ENCODE measurements around the gene RPRD2.
"Not testable (repeated sequence)": the region's sequence is repeated elsewhere in the genome, so short reads cannot be mapped to it uniquely, and the experiment has no call there.

Gene RPRD2

GRCh38 chr1:150363426-150364230 is at the start of gene RPRD2:
RPRD2 (plus strand) TSS chr1:150364147; CDS start chr1:150364715, 568 bp downstream.
- DNase-seq: peak; percentile 100

- DNase-seq: not testable (repeated sequence)
These were observed 49.3 kb upstream of the RPRD2 start for GRCh38 chr1:150314691-150315090.

GRCh38 chr1:150320667-150320978 is 43.3 kb upstream of the RPRD2 start:
- no peak for DNase-seq

- no peak for DNase-seq
These were observed 42.2 kb upstream of the RPRD2 start for GRCh38 chr1:150321826-150322166.

- DNase-seq: no peak
These were observed 41.6 kb upstream of the RPRD2 start for GRCh38 chr1:150322310-150322709.

- no peak for DNase-seq
These were observed 31.2 kb upstream of the RPRD2 start for GRCh38 chr1:150332651-150333290.

GRCh38 chr1:150346316-150346715 is 17.6 kb upstream of the RPRD2 start:
- DNase-seq: no peak

- DNase-seq: no peak
These were observed 11.1 kb upstream of the RPRD2 start for GRCh38 chr1:150352866-150353265.

GRCh38 chr1:150362721-150363425 is 1.1 kb upstream of the RPRD2 start:
- peak; percentile 72 for DNase-seq

GRCh38 chr1:150364231-150365003 is 470 bp downstream of the RPRD2 start:
- peak; percentile 86 for DNase-seq

- DNase-seq: peak; percentile 18
These were observed 2.0 kb downstream of the RPRD2 start for GRCh38 chr1:150365941-150366340.

- DNase-seq: no peak
These were observed 2.7 kb downstream of the RPRD2 start for GRCh38 chr1:150366416-150367296.

- no peak for DNase-seq
These were observed 7.2 kb downstream of the RPRD2 start for GRCh38 chr1:150371110-150371509.

- no peak for DNase-seq
These were observed 8.6 kb downstream of the RPRD2 start for GRCh38 chr1:150372580-150372979.

- no peak for DNase-seq
These were observed 12.2 kb downstream of the RPRD2 start for GRCh38 chr1:150376110-150376509.

GRCh38 chr1:150383631-150384324 is 19.8 kb downstream of the RPRD2 start:
- DNase-seq: no peak

- DNase-seq: no peak
These were observed 21.8 kb downstream of the RPRD2 start for GRCh38 chr1:150385537-150386445.

GRCh38 chr1:150386592-150386991 is 22.6 kb downstream of the RPRD2 start:
- no peak for DNase-seq

- DNase-seq: no peak
These were observed 23.3 kb downstream of the RPRD2 start for GRCh38 chr1:150387200-150387599.

GRCh38 chr1:150388241-150388640 is 24.3 kb downstream of the RPRD2 start:
- no peak for DNase-seq

Data from NCI-H146 (cell line).